K562 (cell line): ENCODE results near the gene IRF4. TPM values are rescaled to one million over a fixed set of nuclear protein-coding genes. Genes with fewer than 3 reads are reported as not detected.

Source experiments
- ATAC-seq: fragments of 200-7000 bp; cut with Tn5 transposase; 3 replicates; pipeline ENCODE4 v1.9.1; 2020; ENCODE audit warnings: moderate library complexity
- BruUV-seq: library from RNA; stranded (reverse); fragments of 400-500 nt; replicated peaks from 2 replicates; lab custom pipeline; 2021; lab: Mats Ljungman, UMichigan
- CTCF ChIA-PET: fragments of 300-600 bp; formaldehyde crosslinking; extraction: SDS; loops from one replicate; lab custom pipeline; 2021; ENCODE audit warnings: low intra/inter-chr PET ratio; lab: Yijun Ruan, JAX
- POLR2A ChIA-PET: fragments of 300-600, 350-650 bp; sonication (Branson Sonifier 250); formaldehyde crosslinking; extraction: SDS; loops from one replicate; lab custom pipeline; 2021; ENCODE audit warnings: antibody characterized with exemption, inconsistent platforms; lab: Yijun Ruan, JAX
- DNase-seq, 4 experiments: peaks; one replicate each; pipeline versions ENCODE4 v3.0.0 to v3.0.0-alpha.2; 2011 to 2018; ENCODE audit warnings: low spot score in 3 of 4, mixed read lengths in 3 of 4; ENCODE audit errors: extremely low read depth in 1 of 4
- FAIRE-seq: peaks from 2 replicates; lab custom pipeline; 2011; peaks lifted over from hg19 to GRCh38; lab: Jason Lieb, UNC
- H2AFZ ChIP-seq: 2 replicates; pipeline ENCODE4 v1.6.0; 2011; ENCODE audit warnings: low read depth, low read length, control low read depth, inconsistent platforms
- H3K27ac ChIP-seq: fragments of 200-600 bp; 3 replicates; pipeline ENCODE4 v1.8.0; 2011; ENCODE audit warnings: low read depth, mild to moderate bottlenecking, control low read depth, inconsistent platforms, low read length, moderate library complexity, mixed read lengths; ENCODE audit errors: extremely low read depth
- H3K27me3 ChIP-seq, 2 experiments: fragments of 300-600 bp in 1 of 2; 2 replicates in 1 of 2; 3 replicates in 1 of 2; pipeline versions ENCODE4 v1.6.0 to v1.8.0; 2011; ENCODE audit warnings: inconsistent platforms in 2 of 2, low read length in 2 of 2, mild to moderate bottlenecking in 1 of 2, mixed read lengths in 1 of 2, moderate library complexity in 1 of 2; ENCODE audit not compliant: control insufficient read depth in 2 of 2, insufficient read depth in 2 of 2
- H3K36me3 ChIP-seq: fragments of 300-600 bp; 3 replicates; pipeline ENCODE4 v1.8.0; 2011; ENCODE audit warnings: mild to moderate bottlenecking, low read length, inconsistent platforms; ENCODE audit not compliant: control insufficient read depth, insufficient read depth
- H3K4me1 ChIP-seq, 2 experiments: fragments of 200-600 bp in 1 of 2; replicated peaks in 1 of 2; 2 replicates in 1 of 2; 3 replicates in 1 of 2; pipeline versions ENCODE4 v1.5.1 to v1.8.0; 2011; ENCODE audit warnings: inconsistent platforms in 2 of 2, low read length in 2 of 2, mild to moderate bottlenecking in 1 of 2, mixed read lengths in 1 of 2, moderate library complexity in 1 of 2; ENCODE audit not compliant: control insufficient read depth in 2 of 2, insufficient read depth in 2 of 2
- H3K4me2 ChIP-seq: 2 replicates; pipeline ENCODE4 v1.6.1; 2011; ENCODE audit warnings: low read length, control low read depth, inconsistent platforms, mixed read lengths; ENCODE audit not compliant: insufficient read depth
- H3K4me3 ChIP-seq: fragments of 200-600 bp; sonication (generic), shearing (Covaris generic); 2 replicates; pipeline ENCODE4 v1.5.1; 2016; ENCODE audit warnings: control low read depth, inconsistent platforms
- H3K79me2 ChIP-seq: fragments of 200-600 bp; 3 replicates; pipeline ENCODE4 v1.8.0; 2011; ENCODE audit warnings: low read length, inconsistent platforms; ENCODE audit not compliant: control insufficient read depth, insufficient read depth
- H3K9ac ChIP-seq, 2 experiments: 2 replicates each; pipeline versions ENCODE4 v1.6.0 to v1.6.1; 2011; ENCODE audit warnings: low read depth in 2 of 2, low read length in 2 of 2, control low read depth in 1 of 2, inconsistent platforms in 1 of 2, mild to moderate bottlenecking in 1 of 2, mixed read lengths in 1 of 2; ENCODE audit not compliant: insufficient read depth in 1 of 2
- H3K9me1 ChIP-seq: one replicate; pipeline ENCODE4 v1.6.0; 2011; ENCODE audit warnings: inconsistent platforms, mild to moderate bottlenecking, low read length, moderate library complexity; ENCODE audit not compliant: control insufficient read depth, insufficient read depth
- H3K9me3 ChIP-seq: replicated peaks from 2 replicates; pipeline ENCODE4 v1.5.1; 2011; ENCODE audit warnings: low read depth, low read length, inconsistent platforms; ENCODE audit not compliant: control insufficient read depth, insufficient read depth
- H4K20me1 ChIP-seq: replicated peaks from 2 replicates; pipeline ENCODE4 v1.6.1; 2011; ENCODE audit warnings: low read length, inconsistent platforms, mixed read lengths; ENCODE audit not compliant: control insufficient read depth, insufficient read depth
- RAD21 ChIP-seq, 2 experiments: fragments of 250-450 bp in 1 of 2; fragments of 450-650 bp in 1 of 2; sonication (Bioruptor Pico) in 1 of 2; formaldehyde crosslinking in 1 of 2; IDR thresholded peaks in 1 of 2; conservative IDR thresholded peaks in 1 of 2; 2 replicates each; pipeline versions ENCODE4 v1.4.0 to v1.8.0; 2020 to 2022; ENCODE audit warnings: mild to moderate bottlenecking in 2 of 2, moderate library complexity in 1 of 2
- SIRT6 ChIP-seq: IDR thresholded peaks from one replicate; pipeline ENCODE4 v1.6.1; 2012; ENCODE audit warnings: low read depth, mild to moderate bottlenecking, control low read depth, inconsistent platforms, low read length, moderate library complexity
- WGBS: fragments of 100-300 bp; shearing (Covaris generic); methylation state at CpG from one replicate; pipeline ENCODE4 v1.1.6; 2016; ENCODE audit warnings: low coverage, mixed read lengths; ENCODE audit not compliant: insufficient coverage; ENCODE audit errors: missing lambda C conversion rate; 5-methylcytosine and 5-hydroxymethylcytosine counted together
- in situ Hi-C: fragments of 300-500 bp; cut with MboI; formaldehyde crosslinking; loops from 4 replicates; pipeline ENCODE4 v1.15.0; 2018; ENCODE audit warnings: inconsistent platforms, mixed read lengths
- intact Hi-C: fragments of 100-400 bp; cut with micrococcal nuclease; formaldehyde crosslinking; loops from 2 replicates; pipeline ENCODE4 v1.14.2; 2022
- polyA plus RNA-seq, 8 experiments: library from polyadenylated mRNA; depleted of rRNA in 4 of 8; stranded (reverse) in 5 of 8; unstranded in 3 of 8; fragments of >200 nt; fragmentation: Nextera tagmentation in 2 of 8; fragmentation: Illumina TruSeq in 1 of 8; extraction: Ambion mirVana in 2 of 8; extraction: Trizol in 1 of 8; gene quantifications; 2 replicates each; pipeline versions ENCODE4 v1.2.1 to v1.2.3, GENCODE V29; 2011 to 2014; ENCODE audit warnings: inconsistent platforms in 1 of 8, missing spikeins in 1 of 8
- total RNA-seq, 7 experiments: library from RNA; depleted of rRNA in 6 of 7; stranded (reverse); fragments of >200 nt in 6 of 7; fragmentation: Illumina TruSeq in 2 of 7; extraction: Trizol in 2 of 7; gene quantifications; 2 replicates each; pipeline versions ENCODE4 v1.2.1 to v1.2.3, GENCODE V29; 2011 to 2021; ENCODE audit warnings: low replicate concordance in 1 of 7
- TF ChIP-seq, protein P1 (sequence below), 3 experiments: IDR thresholded peaks in 2 of 3; conservative IDR thresholded peaks in 1 of 3; 2 replicates each; pipeline ENCODE4 v1.5.1; 2011 to 2012; ENCODE audit warnings: low read length in 3 of 3, mild to moderate bottlenecking in 3 of 3, control low read depth in 2 of 3, improper control_type of control experiment in 1 of 3, inconsistent platforms in 1 of 3, low read depth in 1 of 3, mixed read lengths in 1 of 3, moderate library complexity in 1 of 3; ENCODE audit not compliant: insufficient read depth in 2 of 3

Gene IRF4
- total and polyA plus RNA-seq, 9 of the 15 experiments (the other 6 are each of a cell fraction or from before 2014, with no cell fraction given) = 0.05 to 0.33 (median 0.09) TPM; not detected in 6

GRCh38 chr6:373773-374724 is 17.5 kb upstream of the IRF4 start:
- DNase-seq = no peak
- TF ChIP-seq, protein P1, sequence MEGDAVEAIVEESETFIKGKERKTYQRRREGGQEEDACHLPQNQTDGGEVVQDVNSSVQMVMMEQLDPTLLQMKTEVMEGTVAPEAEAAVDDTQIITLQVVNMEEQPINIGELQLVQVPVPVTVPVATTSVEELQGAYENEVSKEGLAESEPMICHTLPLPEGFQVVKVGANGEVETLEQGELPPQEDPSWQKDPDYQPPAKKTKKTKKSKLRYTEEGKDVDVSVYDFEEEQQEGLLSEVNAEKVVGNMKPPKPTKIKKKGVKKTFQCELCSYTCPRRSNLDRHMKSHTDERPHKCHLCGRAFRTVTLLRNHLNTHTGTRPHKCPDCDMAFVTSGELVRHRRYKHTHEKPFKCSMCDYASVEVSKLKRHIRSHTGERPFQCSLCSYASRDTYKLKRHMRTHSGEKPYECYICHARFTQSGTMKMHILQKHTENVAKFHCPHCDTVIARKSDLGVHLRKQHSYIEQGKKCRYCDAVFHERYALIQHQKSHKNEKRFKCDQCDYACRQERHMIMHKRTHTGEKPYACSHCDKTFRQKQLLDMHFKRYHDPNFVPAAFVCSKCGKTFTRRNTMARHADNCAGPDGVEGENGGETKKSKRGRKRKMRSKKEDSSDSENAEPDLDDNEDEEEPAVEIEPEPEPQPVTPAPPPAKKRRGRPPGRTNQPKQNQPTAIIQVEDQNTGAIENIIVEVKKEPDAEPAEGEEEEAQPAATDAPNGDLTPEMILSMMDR (IDR thresholded peaks at IDR 0.05 in 2 of 3, conservative IDR thresholded peaks at IDR 0.05 in 1 of 3; ENCODE audit: insufficient read depth in 2 of 3, low read depth in 1 of 3, low read length in 3 of 3) = 0 out of 6 replicates have a peak, but pooled peaks of 1 of the 3 experiments have one; percentile 15
- TF ChIP-seq SIRT6 = no peak
- peak in 1 of 2 experiments; percentile 31; a peak in 2 of 4 replicates for TF ChIP-seq RAD21 (CRISPR knock-in tag; conservative IDR thresholded peaks at IDR 0.05 in 1 of 2, IDR thresholded peaks at IDR 0.05 in 1 of 2)
- H3K9me1 ChIP-seq = no peaks in the 10 kb centered on the region
- ChIA-PET POLR2A (interaction anchor here (0.7 to 1.2 kb wide), 4 partner anchors 14 to 182 kb away, joined by 3 to 4 read pairs (median 3); no protein-coding TSS in a partner anchor), CTCF (no interaction called here)
- BruUV-seq = no TSS peak
- no peak overlapping the region for H2AFZ ChIP-seq
- peaks cover 56 to 70% of the 10 kb centered on the region in 2 experiments for H3K27me3 ChIP-seq
- H4K20me1 ChIP-seq = no peaks in the 10 kb centered on the region
- H3K9ac ChIP-seq = no peak overlapping the region
- no peaks in the 10 kb centered on the region for H3K9me3 ChIP-seq
- H3K4me2 ChIP-seq = no peak overlapping the region
- no peaks in the 10 kb centered on the region for H3K79me2 ChIP-seq
- no peaks in the 10 kb centered on the region for H3K4me1 ChIP-seq
- in situ Hi-C loops = no loop called here
- FAIRE-seq = no peak
- no peak overlapping the region for H3K27ac ChIP-seq
- 5% methylated on average over 26 of the region's 26 CpGs for WGBS
- no peak for ATAC-seq
- H3K4me3 ChIP-seq = no peak overlapping the region
- intact Hi-C loops = no loop called here
- no peaks in the 10 kb centered on the region for H3K36me3 ChIP-seq
